Lower leg skin (tissue), 3 donors: Measurements from ENCODE around the gene ZNF280C.

ENCODE experiments used
- POLR2A ChIP-seq, 2 donors: fragments of 450-650 bp; IDR thresholded peaks; one replicate each; pipeline ENCODE4 v1.6.1; 2016 to 2017; ENCODE audit warnings: antibody characterized with exemption in 2 of 2, mild to moderate bottlenecking in 1 of 2, moderate library complexity in 1 of 2
- TF ChIP-seq, protein P1 (sequence below), 3 donors: fragments of 450-650 bp; IDR thresholded peaks; one replicate each; pipeline ENCODE4 v1.5.1; 2016; ENCODE audit warnings: antibody characterized with exemption in 3 of 3, mild to moderate bottlenecking in 3 of 3, moderate library complexity in 2 of 3

DNA sequence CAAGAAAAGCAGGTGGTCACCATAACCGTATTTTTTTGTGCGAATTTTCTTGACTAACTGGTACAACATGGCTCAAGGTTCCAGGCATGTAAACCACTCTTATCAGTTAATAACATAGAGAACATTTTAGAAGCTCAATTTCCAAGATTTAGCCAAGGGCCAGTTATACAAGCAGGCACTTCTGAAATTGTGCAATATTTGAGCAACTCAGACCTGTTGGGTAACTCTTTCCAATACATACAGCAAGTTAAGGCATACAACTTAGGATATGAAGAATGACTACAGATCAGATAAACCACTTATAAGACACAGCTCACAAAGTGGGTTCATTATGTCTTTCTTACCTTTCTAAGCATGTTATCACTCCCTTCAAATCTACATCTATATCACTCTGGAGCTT is 43.9 kb downstream of the ZNF280C start:
- no peak for TF ChIP-seq POLR2A (IDR thresholded peaks at IDR 0.05)
- TF ChIP-seq, protein P1, sequence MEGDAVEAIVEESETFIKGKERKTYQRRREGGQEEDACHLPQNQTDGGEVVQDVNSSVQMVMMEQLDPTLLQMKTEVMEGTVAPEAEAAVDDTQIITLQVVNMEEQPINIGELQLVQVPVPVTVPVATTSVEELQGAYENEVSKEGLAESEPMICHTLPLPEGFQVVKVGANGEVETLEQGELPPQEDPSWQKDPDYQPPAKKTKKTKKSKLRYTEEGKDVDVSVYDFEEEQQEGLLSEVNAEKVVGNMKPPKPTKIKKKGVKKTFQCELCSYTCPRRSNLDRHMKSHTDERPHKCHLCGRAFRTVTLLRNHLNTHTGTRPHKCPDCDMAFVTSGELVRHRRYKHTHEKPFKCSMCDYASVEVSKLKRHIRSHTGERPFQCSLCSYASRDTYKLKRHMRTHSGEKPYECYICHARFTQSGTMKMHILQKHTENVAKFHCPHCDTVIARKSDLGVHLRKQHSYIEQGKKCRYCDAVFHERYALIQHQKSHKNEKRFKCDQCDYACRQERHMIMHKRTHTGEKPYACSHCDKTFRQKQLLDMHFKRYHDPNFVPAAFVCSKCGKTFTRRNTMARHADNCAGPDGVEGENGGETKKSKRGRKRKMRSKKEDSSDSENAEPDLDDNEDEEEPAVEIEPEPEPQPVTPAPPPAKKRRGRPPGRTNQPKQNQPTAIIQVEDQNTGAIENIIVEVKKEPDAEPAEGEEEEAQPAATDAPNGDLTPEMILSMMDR (IDR thresholded peaks at IDR 0.05): no peak
